Transverse colon (tissue), 4 donors: ENCODE data around the gene FAM168B.

Experiments used
- EP300 ChIP-seq: sonication (generic); formaldehyde crosslinking; IDR thresholded peaks from one replicate; pipeline ENCODE4 v1.6.1; 2017; ENCODE audit warnings: antibody characterized with exemption, low read depth
- POLR2A ChIP-seq: fragments of 450-650 bp; IDR thresholded peaks from one replicate; pipeline ENCODE4 v1.6.1; 2016; ENCODE audit warnings: antibody characterized with exemption, mild to moderate bottlenecking, moderate library complexity
- POLR2AphosphoS5 ChIP-seq, 3 donors: sonication (generic); formaldehyde crosslinking; IDR thresholded peaks; one replicate each; pipeline ENCODE4 v1.6.1; 2016; ENCODE audit warnings: antibody characterized with exemption in 3 of 3
- TF ChIP-seq, protein P1 (sequence below), 5 experiments: fragments of 200-600 bp in 3 of 5; fragments of 450-650 bp in 2 of 5; sonication (generic) in 3 of 5; IDR thresholded peaks; 1 replicate in 2 of 5; 2 replicates in 3 of 5; pipeline ENCODE4 v1.5.1; 2016 to 2017; ENCODE audit warnings: antibody characterized with exemption in 5 of 5, inconsistent platforms in 3 of 5, mild to moderate bottlenecking in 2 of 5, moderate library complexity in 1 of 5

DNA sequence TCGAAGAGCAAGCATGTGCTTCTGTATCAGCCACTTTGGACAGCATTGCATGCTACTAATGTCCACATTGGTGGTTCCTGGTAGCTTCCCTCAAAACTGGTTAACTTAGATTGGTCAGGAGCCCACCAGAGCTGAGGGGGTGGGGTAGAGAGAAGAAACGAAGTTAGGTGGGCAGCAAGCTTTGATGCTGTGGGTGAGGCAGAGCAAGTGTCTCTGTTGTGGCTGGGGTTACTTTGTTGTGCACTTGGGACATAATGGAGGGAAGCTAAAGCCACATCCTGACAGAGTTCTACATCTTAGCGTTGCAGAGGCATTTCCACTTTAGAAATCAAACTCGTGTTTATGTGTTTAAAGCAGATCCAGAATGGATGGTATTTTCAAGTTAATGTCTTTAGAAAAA, 82.7 kb downstream of the FAM168B start:
- TF ChIP-seq, protein P1, sequence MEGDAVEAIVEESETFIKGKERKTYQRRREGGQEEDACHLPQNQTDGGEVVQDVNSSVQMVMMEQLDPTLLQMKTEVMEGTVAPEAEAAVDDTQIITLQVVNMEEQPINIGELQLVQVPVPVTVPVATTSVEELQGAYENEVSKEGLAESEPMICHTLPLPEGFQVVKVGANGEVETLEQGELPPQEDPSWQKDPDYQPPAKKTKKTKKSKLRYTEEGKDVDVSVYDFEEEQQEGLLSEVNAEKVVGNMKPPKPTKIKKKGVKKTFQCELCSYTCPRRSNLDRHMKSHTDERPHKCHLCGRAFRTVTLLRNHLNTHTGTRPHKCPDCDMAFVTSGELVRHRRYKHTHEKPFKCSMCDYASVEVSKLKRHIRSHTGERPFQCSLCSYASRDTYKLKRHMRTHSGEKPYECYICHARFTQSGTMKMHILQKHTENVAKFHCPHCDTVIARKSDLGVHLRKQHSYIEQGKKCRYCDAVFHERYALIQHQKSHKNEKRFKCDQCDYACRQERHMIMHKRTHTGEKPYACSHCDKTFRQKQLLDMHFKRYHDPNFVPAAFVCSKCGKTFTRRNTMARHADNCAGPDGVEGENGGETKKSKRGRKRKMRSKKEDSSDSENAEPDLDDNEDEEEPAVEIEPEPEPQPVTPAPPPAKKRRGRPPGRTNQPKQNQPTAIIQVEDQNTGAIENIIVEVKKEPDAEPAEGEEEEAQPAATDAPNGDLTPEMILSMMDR (IDR thresholded peaks at IDR 0.05), result no peak
- TF ChIP-seq POLR2A (no peak), POLR2AphosphoS5 (IDR thresholded peaks at IDR 0.05) (no peak), EP300 (no peak)
